ENCODE data around the gene ARPP21.

GRCh38 chr3:35707904-35708303, 68.6 kb downstream of the ARPP21 start:
- TF ChIP-seq CTCF (IDR thresholded peaks at IDR 0.05; ENCODE audit: low read depth, low read length) (no peak), EZH2phosphoT487 (IDR thresholded peaks at IDR 0.05; ENCODE audit: low read depth) (no peak)
